HG03469 (cell line): ENCODE data around the gene FBXO9.

Experiments used
- ATAC-seq: cut with Tn5 transposase; IDR thresholded peaks from one replicate; pipeline ENCODE4 v1.9.1; 2021; ENCODE audit warnings: mild to moderate bottlenecking, moderate library complexity, moderate number of reproducible peaks; ENCODE audit not compliant: unreplicated experiment

The FBXO9 gene

DNA sequence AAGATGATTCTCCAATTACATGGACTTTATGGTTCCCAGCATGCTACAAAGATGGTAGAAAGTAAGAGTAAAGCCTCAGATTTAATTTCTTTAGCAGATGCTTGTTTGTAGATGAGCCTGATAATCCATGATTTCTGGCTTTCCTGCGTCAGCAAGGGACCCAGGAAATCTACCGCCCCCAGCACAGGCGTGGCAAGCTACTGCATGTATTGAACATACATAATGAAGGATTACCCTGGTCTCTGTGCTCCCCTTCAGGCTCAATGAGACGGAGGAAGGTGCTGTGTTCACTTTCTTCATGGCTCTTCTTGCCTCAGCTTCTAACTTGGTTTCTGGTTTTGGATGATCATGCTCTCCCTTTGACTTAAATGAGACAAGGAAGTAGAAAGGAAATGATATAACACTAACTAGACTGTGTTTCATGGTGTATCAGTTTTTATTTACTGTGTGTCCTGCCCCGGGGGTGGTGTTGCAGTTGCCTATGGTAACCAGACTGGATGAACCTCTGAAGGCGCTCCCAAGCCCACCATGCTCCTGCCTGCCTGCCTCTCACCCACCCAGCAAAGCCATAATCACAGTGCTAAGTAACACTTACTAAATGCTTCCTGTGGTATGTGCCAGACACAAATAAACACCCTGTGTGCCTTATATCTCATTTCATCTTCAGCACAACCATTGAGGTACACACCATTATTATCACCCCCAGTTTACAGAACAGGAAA is 65.5 kb downstream of the FBXO9 start:
- ATAC-seq, result no peak

DNA sequence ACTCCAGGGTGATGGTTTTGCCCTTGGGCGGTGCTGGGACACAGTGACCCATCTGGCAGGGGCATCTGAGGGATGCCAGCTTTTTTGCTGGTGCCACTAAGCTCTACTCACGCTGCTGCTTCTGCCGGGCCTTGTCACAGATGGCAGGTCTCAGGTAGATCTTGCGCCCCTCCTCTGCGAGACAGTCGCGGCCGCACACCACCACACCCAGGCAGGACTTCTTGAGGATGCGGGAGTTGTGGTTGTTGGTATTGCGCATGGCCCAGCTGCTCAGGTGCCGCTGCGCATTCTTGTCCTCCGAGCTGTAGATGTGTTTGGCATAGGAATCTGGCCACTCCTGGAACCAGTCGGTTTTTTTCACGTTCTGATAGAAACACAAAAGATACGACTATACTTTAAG is 68.8 kb downstream of the FBXO9 start:
- no peak for ATAC-seq

DNA sequence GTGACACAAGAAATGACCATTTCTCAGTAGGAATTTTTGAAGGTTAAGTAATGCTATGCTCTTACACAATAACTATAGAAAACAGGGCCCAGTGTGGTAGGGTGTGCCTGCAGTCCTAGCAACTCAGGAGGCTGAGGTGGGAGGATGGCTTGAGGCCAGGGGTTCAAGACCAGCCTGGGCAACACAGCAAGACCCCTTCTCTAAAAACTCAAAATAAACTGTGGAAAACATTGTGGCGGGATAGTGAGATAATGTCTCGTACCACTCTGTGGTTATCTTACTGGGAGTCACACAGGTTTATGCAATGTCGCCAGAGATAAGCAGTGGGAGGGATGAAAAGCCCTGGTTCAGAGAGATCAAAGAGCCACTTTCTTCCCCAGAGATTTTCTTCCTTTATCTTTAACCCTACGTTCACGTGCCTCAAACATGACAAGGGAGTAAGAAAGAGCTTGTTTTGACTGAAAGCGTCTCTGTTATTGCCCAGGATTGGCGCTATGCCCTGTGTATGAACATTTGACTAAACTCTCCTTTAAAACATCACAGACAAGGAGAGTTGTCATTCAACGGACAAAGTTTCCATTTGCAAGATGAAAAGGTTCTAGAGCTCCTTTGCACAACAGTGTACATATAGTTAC is 69.5 kb downstream of the FBXO9 start:
- no peak for ATAC-seq

DNA sequence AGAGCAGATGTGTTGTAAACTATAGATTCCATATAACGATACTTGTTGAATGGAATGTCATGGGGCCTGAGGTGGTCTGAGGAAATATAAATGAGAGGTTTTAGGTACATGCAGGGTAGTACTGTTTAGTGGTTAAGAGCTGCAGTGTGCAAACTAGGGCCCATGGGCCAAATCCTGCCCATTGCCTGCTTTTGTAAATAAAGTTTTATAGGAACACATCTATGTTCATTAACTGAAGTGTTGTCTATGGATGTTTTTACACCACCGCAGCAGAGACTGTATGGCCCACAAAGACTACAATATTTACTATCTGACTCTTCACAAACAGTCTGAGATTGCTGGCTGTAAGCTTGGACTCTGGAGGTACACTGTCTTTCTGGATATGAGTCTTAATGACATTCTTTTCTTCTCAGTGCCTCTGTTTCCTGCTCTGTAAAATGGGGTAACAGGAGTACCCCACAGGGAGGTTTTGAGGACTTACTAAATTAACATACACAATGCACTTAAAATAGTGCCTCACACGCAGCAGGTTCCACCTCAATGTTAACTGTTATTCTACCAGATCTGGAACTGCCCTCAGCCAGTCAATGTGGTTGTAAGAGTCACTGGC is 70.9 kb downstream of the FBXO9 start:
- ATAC-seq, result no peak

DNA sequence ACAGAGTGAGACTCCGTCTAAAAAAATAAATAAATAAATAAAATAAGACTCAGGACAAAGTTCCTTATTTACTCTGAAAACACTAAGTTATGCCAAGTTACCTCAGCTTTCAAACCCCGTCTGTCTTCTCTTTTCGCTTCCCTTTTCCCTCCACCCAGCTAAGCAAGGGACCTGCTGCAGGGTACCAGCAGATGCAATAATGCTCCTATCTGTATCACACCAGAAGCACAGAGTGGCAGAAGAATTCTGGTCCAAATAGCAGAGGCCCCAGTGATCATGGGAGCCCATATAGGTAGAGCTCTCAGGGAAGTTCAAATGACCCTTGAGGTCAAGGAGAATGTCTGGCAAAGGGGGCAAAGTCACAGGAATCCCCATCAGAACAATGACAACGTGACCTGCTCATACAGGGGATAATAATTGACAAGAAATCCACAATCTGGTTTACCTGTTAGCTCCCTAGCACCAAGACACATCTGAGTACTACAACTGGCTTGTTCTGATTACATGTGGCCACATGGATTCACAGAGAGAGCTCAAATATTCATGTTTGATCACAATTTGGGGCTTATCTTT is 74.7 kb downstream of the FBXO9 start:
- no peak for ATAC-seq

DNA sequence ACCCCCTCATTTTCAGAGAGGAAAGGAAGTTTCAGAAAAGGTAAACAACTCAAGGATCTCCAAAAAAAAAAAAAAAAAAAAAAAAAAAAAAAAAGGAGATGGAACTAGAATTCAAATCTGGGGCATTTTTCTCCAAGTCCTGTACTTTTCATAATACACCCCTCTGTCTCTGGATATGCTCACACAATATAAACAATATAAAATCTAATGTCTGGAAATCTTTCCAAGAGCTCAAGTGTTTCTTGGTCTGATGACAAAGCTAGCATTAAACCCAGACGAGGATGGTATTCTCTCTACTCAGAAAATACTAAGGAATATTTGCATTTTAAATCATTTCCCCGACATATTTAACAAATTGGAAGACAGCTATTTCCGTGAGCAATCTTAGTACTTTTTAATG is 77.6 kb downstream of the FBXO9 start:
- ATAC-seq, result no peak

DNA sequence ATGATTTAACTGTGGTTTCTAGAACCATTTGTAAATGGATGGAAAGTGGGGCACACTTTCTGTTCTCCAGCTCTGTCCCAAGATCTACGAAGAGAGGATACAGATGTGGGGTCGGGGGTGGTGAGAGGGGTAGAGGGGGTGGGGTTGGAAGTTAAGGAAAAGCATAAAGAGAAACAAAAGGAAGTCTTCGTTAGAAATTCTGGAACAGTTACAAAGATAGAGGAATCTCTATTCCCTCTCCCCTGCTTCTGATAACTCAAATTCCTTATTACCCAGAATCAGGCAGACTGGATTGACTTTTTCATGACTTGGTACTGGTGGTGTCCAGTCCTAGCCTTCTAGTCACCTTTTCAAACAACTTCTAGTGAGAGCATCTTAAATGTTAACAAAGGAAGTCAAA is 78.5 kb downstream of the FBXO9 start:
- no peak for ATAC-seq

DNA sequence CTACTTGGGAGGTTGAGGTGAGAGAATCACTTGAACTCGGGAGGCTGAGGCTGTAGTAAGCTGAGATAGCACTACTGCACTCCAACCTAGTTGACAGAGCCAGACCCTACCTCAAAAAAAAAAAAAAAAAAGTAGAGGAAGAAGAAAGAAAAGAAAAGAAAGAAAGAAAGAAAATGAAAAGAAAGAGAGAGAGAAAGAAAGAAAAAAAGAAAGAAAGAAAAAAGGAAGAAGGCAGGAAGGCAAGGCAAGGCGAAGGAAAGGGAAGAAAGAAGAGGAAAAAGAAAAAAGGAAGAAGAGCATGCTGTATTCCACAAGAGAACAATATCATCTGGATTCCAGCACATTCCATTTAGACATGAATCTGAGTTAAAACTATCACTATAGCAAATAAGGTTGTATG is 79.6 kb downstream of the FBXO9 start:
- ATAC-seq, result no peak

DNA sequence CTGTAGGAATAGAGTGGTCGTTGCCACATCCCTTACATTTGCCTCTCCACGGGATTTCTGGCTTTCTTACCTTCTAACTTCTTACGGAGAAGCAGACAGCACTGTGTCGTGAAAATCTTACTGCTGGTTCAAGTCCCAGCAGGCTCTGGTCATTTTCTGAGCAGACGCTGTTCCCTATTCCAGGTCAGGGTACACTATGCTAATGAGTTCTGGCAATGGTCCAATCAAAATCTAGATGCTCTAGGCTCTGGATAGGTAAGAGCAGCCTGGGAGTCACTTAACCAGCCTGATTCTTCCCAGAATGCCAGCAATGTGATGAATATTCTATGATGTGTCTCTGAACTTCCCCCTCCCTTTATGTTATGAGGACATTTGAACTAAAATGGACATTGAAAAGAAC is 83.5 kb downstream of the FBXO9 start, which contains the start of gene GCM1:
Gene GCM1 (minus strand): TSS at position 158 of the 400 bp plus-strand sequence. CDS start 3,209 bp downstream, outside the sequence.
- no peak for ATAC-seq
